Prostate gland (tissue), 2 donors: ENCODE results near the gene SLC35F4.

Experiments
- POLR2AphosphoS5 ChIP-seq: sonication (generic); formaldehyde crosslinking; IDR thresholded peaks from one replicate; pipeline ENCODE4 v1.6.1; 2017; ENCODE audit warnings: antibody characterized with exemption
- TF ChIP-seq, protein P1 (sequence below), 4 experiments: fragments of 200-600 bp in 2 of 4; fragments of 450-650 bp in 2 of 4; sonication (generic) in 2 of 4; IDR thresholded peaks; 1 replicate in 3 of 4; 2 replicates in 1 of 4; pipeline ENCODE4 v1.5.1; 2016 to 2019; ENCODE audit warnings: antibody characterized with exemption in 4 of 4, mild to moderate bottlenecking in 2 of 4, moderate library complexity in 2 of 4

DNA sequence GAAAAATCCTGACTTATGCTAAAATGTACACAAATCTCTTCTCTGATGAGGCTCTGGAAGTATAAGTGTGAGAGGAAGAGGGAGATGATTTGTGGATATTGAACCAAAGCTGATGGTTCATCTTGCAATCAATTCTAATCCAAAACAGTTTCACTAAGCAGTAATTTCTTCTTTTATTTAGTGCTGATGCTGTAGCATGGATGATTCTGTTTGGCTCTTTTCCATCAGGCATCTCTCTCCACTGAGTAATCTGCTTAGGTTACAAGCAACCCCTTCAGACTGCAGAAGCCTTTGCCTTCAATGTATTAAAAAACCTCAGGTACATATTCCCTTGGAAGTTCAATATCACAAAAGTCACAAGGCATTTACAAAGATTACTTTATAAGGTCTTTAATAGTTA lies 213.1 kb downstream of the SLC35F4 start:
- TF ChIP-seq, protein P1, sequence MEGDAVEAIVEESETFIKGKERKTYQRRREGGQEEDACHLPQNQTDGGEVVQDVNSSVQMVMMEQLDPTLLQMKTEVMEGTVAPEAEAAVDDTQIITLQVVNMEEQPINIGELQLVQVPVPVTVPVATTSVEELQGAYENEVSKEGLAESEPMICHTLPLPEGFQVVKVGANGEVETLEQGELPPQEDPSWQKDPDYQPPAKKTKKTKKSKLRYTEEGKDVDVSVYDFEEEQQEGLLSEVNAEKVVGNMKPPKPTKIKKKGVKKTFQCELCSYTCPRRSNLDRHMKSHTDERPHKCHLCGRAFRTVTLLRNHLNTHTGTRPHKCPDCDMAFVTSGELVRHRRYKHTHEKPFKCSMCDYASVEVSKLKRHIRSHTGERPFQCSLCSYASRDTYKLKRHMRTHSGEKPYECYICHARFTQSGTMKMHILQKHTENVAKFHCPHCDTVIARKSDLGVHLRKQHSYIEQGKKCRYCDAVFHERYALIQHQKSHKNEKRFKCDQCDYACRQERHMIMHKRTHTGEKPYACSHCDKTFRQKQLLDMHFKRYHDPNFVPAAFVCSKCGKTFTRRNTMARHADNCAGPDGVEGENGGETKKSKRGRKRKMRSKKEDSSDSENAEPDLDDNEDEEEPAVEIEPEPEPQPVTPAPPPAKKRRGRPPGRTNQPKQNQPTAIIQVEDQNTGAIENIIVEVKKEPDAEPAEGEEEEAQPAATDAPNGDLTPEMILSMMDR (IDR thresholded peaks at IDR 0.05): no peak
- no peak for TF ChIP-seq POLR2AphosphoS5
